ENCODE measurements around the gene NDUFA9.

The NDUFA9 gene

GRCh38 chr12:4679711-4680110, 30.8 kb downstream of the NDUFA9 start:
- TF ChIP-seq CTCF (conservative IDR thresholded peaks at IDR 0.05; ENCODE audit: low read depth) = no peak
- ChIA-PET POLR2A (ENCODE audit: low non-redundant PET) (no interaction called here), CTCF (no interaction called here)
- no peak for DNase-seq (ENCODE audit: low spot score)
- no peak overlapping the region for H3K27ac ChIP-seq

- ChIA-PET CTCF (no interaction called here), POLR2A (ENCODE audit: low non-redundant PET) (no interaction called here)
- TF ChIP-seq CTCF (conservative IDR thresholded peaks at IDR 0.05; ENCODE audit: low read depth) = no peak
- DNase-seq (ENCODE audit: low spot score) = no peak
- no peak overlapping the region for H3K27ac ChIP-seq
These were observed 32.8 kb downstream of the NDUFA9 start for GRCh38 chr12:4681732-4682131.

GRCh38 chr12:4685317-4685716, 36.4 kb downstream of the NDUFA9 start:
- CTCF ChIA-PET = interaction anchor here (0.5 to 0.7 kb wide), 2 partner anchors 13 to 76 kb away, joined by 3 read pairs; no protein-coding TSS in a partner anchor
- TF ChIP-seq CTCF (conservative IDR thresholded peaks at IDR 0.05; ENCODE audit: low read depth) = no peak
- POLR2A ChIA-PET (ENCODE audit: low non-redundant PET) = no interaction called here

GRCh38 chr12:4690760-4691159, 41.8 kb downstream of the NDUFA9 start:
- CTCF ChIA-PET = no interaction called here

More at GRCh38 chr12:4685317-4685716, 36.4 kb downstream of the NDUFA9 start:
- DNase-seq (ENCODE audit: low spot score) = no peak
- no peak overlapping the region for H3K27ac ChIP-seq

More at GRCh38 chr12:4690760-4691159, 41.8 kb downstream of the NDUFA9 start:
- no peak for TF ChIP-seq CTCF (conservative IDR thresholded peaks at IDR 0.05; ENCODE audit: low read depth)
- no peak overlapping the region for H3K27ac ChIP-seq
- POLR2A ChIA-PET (ENCODE audit: low non-redundant PET) = no interaction called here
- no peak for DNase-seq (ENCODE audit: low spot score)

Data from RWPE1 (cell line).